Ectodermal cell (in vitro differentiated cells): ENCODE results near the gene UNC119B.

Experiments used
- H3K27ac ChIP-seq: 2 replicates; pipeline ENCODE4 v1.7.0; 2013; ENCODE audit warnings: mild to moderate bottlenecking, low read depth, low read length; ENCODE audit not compliant: insufficient read depth, poor library complexity, severe bottlenecking
- H3K27me3 ChIP-seq: 2 replicates; pipeline ENCODE4 v1.7.0; 2013; ENCODE audit warnings: mild to moderate bottlenecking, low read length; ENCODE audit not compliant: insufficient read depth, control insufficient read depth, poor library complexity, severe bottlenecking
- H3K36me3 ChIP-seq: one replicate; pipeline ENCODE4 v1.7.0; 2013; ENCODE audit warnings: low read length; ENCODE audit not compliant: control insufficient read depth, insufficient read depth
- H3K4me1 ChIP-seq: one replicate; pipeline ENCODE4 v1.7.0; 2013; ENCODE audit warnings: low read length; ENCODE audit not compliant: control insufficient read depth, insufficient read depth
- H3K4me3 ChIP-seq: 2 replicates; pipeline ENCODE4 v1.7.0; 2013; ENCODE audit warnings: low read depth, low read length, control low read depth; ENCODE audit not compliant: insufficient read depth
- H3K9me3 ChIP-seq: 2 replicates; pipeline ENCODE4 v1.7.0; 2013; ENCODE audit warnings: mild to moderate bottlenecking, low read length, moderate library complexity; ENCODE audit not compliant: control insufficient read depth
- WGBS, 2 experiments: methylation state at CpG; one replicate each; pipeline ENCODE4 v1.1.7; 2013; ENCODE audit warnings: missing lambda C conversion rate in 2 of 2; 5-methylcytosine and 5-hydroxymethylcytosine counted together

UNC119B gene

GRCh38 chr12:120762086-120762485, 51.8 kb downstream of the UNC119B start:
- no peak overlapping the region for H3K4me3 ChIP-seq
- WGBS, 2 experiments = 92 to 93% methylated on average over 6 of the region's 6 CpGs
- no peaks in the 10 kb centered on the region for H3K27me3 ChIP-seq
- H3K36me3 ChIP-seq = peaks cover 21% of the 10 kb centered on the region
- H3K4me1 ChIP-seq = peaks cover 5% of the 10 kb centered on the region
- no peak overlapping the region for H3K27ac ChIP-seq
- no peaks in the 10 kb centered on the region for H3K9me3 ChIP-seq

DNA sequence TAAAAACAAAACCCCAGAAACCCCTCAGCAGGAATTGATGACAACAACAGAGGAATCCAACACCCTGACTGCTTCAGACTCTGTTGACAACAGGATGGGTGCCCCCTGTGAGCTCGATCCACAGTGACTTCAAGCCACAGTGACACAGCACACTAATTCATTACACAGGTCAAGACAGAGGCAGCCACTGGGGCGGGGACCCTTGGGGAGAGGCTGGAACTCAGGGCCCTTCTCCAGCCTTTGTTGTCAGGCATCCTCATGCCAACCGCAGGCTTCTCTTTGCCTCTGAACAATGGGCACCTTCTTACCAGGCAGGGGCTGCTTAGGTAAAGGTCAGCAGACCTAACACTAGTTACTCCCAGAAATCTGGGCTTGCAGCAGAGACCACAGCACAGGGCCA, 53.0 kb downstream of the UNC119B start:
- Histone ChIP-seq H3K9me3 (no peaks in the 10 kb centered on the region), H3K4me1 (peaks cover 5% of the 10 kb centered on the region), H3K36me3 (peaks cover 29% of the 10 kb centered on the region), H3K27ac (no peak overlapping the region), H3K27me3 (no peaks in the 10 kb centered on the region), H3K4me3 (no peak overlapping the region)
- WGBS, 2 experiments = 57 to 61% methylated on average over 3 of the region's 3 CpGs

- H3K27ac ChIP-seq = no peak overlapping the region
- no peak overlapping the region for H3K4me3 ChIP-seq
- H3K27me3 ChIP-seq = no peaks in the 10 kb centered on the region
- H3K36me3 ChIP-seq = peaks cover 35% of the 10 kb centered on the region
- WGBS, 2 experiments = 89 to 91% methylated on average over 9 of the region's 9 CpGs
- peaks cover 5% of the 10 kb centered on the region for H3K4me1 ChIP-seq
- H3K9me3 ChIP-seq = no peaks in the 10 kb centered on the region
These were observed 54.6 kb downstream of the UNC119B start for GRCh38 chr12:120764816-120765215.

GRCh38 chr12:120766566-120766965, 56.3 kb downstream of the UNC119B start:
- WGBS, 2 experiments = 74 to 75% methylated on average over 5 of the region's 5 CpGs
- Histone ChIP-seq H3K4me1 (peaks cover 17% of the 10 kb centered on the region), H3K36me3 (peaks cover 35% of the 10 kb centered on the region), H3K27ac (no peak overlapping the region), H3K9me3 (no peaks in the 10 kb centered on the region), H3K27me3 (no peaks in the 10 kb centered on the region), H3K4me3 (no peak overlapping the region)

DNA sequence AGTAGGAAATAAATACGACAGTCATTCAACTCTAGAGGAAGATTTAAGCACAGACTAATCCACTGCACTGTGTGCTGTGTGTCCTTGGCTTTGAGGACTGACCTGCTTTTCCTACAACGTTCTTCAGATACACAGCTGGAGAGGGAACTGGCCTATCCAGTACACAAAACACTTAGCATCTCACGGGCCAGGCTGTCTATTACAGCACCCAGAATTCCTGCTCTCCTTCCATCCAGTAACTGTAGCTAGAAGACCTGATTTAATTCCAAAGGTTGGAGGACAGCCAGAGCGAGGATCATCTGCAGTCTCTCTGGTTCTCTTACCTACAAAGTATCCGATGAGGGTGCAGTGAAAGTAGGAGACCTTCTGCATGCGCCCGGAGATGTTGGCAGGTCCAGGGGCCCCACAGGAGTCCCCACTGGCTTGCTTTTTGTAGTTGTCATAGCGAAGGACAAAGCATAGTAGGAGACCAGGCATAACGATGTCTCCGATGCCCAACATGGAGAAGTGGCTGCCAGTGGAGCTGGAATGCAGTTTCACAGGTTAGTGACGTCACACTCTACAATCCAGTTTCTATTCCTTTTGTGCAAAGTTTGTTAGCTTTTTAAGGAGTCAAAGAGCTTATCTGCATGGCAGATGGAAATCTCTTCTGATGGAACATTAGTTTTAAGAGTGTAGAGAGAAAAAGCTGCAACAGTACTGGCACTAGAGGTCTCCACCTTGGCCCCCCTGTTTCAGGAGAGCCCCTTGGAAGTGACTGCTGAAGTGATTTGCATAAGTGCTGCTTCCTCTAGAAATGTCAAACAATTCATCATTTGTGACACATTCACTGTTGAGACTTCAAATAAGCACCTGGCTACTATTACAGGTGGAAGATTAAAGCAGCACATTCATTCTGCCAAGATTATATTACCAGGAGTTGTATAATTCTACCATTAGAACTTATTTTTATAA, 57.1 kb downstream of the UNC119B start:
- no peak overlapping the region for H3K4me3 ChIP-seq
- H3K36me3 ChIP-seq = peaks cover 35% of the 10 kb centered on the region
- H3K9me3 ChIP-seq = no peaks in the 10 kb centered on the region
- peaks cover 22% of the 10 kb centered on the region for H3K4me1 ChIP-seq
- no peaks in the 10 kb centered on the region for H3K27me3 ChIP-seq
- 94% methylated on average over 11 of the region's 11 CpGs for WGBS, 2 experiments
- no peak overlapping the region for H3K27ac ChIP-seq

- peaks cover 24% of the 10 kb centered on the region for H3K36me3 ChIP-seq
- H3K27me3 ChIP-seq = no peaks in the 10 kb centered on the region
- peak overlapping the region; percentile 76 for H3K27ac ChIP-seq
- no peaks in the 10 kb centered on the region for H3K9me3 ChIP-seq
- 15 to 21% methylated on average over 11 of the region's 11 CpGs for WGBS, 2 experiments
- peaks cover 23% of the 10 kb centered on the region for H3K4me1 ChIP-seq
- no peak overlapping the region for H3K4me3 ChIP-seq
These were observed 60.8 kb downstream of the UNC119B start for GRCh38 chr12:120771097-120771496.
